HepG2 (cell line): ENCODE results near the gene SPATA25. TPM values are rescaled to one million over a fixed set of nuclear protein-coding genes. Genes with fewer than 3 reads are reported as not detected.
A peak's percentile ranks its signal among the peaks of the same experiment; 100 is the strongest.

Experiments
- ARNTL ChIP-seq: sonication (generic); formaldehyde crosslinking; IDR thresholded peaks from 2 replicates; pipeline ENCODE4 v1.4.0; 2020; ENCODE audit warnings: mild to moderate bottlenecking, missing genetic modification reagents
- BCL3 ChIP-seq: sonication (generic); formaldehyde crosslinking; IDR thresholded peaks from 2 replicates; pipeline ENCODE4 v1.5.1; 2020; ENCODE audit warnings: mild to moderate bottlenecking, missing genetic modification reagents, moderate library complexity
- E2F2 ChIP-seq: sonication (generic); formaldehyde crosslinking; IDR thresholded peaks from 2 replicates; pipeline ENCODE4 v1.4.0; 2020; ENCODE audit warnings: missing genetic modification reagents, borderline replicate concordance
- FOXC1 ChIP-seq: sonication (generic); formaldehyde crosslinking; IDR thresholded peaks from 2 replicates; pipeline ENCODE4 v1.8.0; 2022; ENCODE audit warnings: mild to moderate bottlenecking, missing genetic modification reagents, borderline replicate concordance
- MTA1 ChIP-seq: sonication (generic); formaldehyde crosslinking; IDR thresholded peaks from 2 replicates; pipeline ENCODE4 v1.4.0; 2020; ENCODE audit warnings: missing genetic modification reagents, mild to moderate bottlenecking, borderline replicate concordance
- SMAD1 ChIP-seq: sonication (generic); formaldehyde crosslinking; IDR thresholded peaks from 2 replicates; pipeline ENCODE4 v1.4.0; 2020; ENCODE audit warnings: missing genetic modification reagents, low read depth, mild to moderate bottlenecking, borderline replicate concordance
- TFE3 ChIP-seq: IDR thresholded peaks from 2 replicates; pipeline ENCODE4 v1.6.1; 2016
- U2AF1 ChIP-seq: fragments of 200-400 bp; formaldehyde crosslinking; optimal IDR thresholded peaks from 2 replicates; pipeline ENCODE3; 2017; ENCODE audit warnings: mild to moderate bottlenecking, low read depth, low read length
- XBP1 ChIP-seq: sonication (generic); formaldehyde crosslinking; IDR thresholded peaks from 2 replicates; pipeline ENCODE4 v1.5.0; 2020; ENCODE audit warnings: missing genetic modification reagents
- YY1 ChIP-seq: IDR thresholded peaks from 2 replicates; pipeline ENCODE4 v1.6.1; 2011; ENCODE audit warnings: low read length, low read depth, moderate library complexity, mild to moderate bottlenecking; ENCODE audit not compliant: insufficient read depth, insufficient replicate concordance
- ZBTB21 ChIP-seq: sonication (generic); formaldehyde crosslinking; IDR thresholded peaks from 2 replicates; pipeline ENCODE4 v1.4.0; 2020; ENCODE audit warnings: missing genetic modification reagents
- ZNF512 ChIP-seq: sonication (generic); formaldehyde crosslinking; IDR thresholded peaks from 2 replicates; pipeline ENCODE4 v1.4.0; 2020; ENCODE audit warnings: mild to moderate bottlenecking, missing genetic modification reagents
- ZNF607 ChIP-seq: sonication (generic); formaldehyde crosslinking; IDR thresholded peaks from 2 replicates; pipeline ENCODE4 v1.5.1; 2020; ENCODE audit warnings: missing genetic modification reagents, mild to moderate bottlenecking, borderline replicate concordance
- ZNF609 ChIP-seq: sonication (generic); formaldehyde crosslinking; IDR thresholded peaks from 2 replicates; pipeline ENCODE4 v1.4.0; 2020; ENCODE audit warnings: mild to moderate bottlenecking, missing genetic modification reagents, borderline replicate concordance
- ZNF749 ChIP-seq: sonication (generic); formaldehyde crosslinking; IDR thresholded peaks from 2 replicates; pipeline ENCODE4 v1.8.0; 2022; ENCODE audit warnings: mild to moderate bottlenecking, missing genetic modification reagents, moderate library complexity, borderline replicate concordance
- ZNF768 ChIP-seq: sonication (generic); formaldehyde crosslinking; IDR thresholded peaks from 2 replicates; pipeline ENCODE4 v1.4.0; 2020; ENCODE audit warnings: missing genetic modification reagents
- polyA plus RNA-seq, 8 experiments: library from polyadenylated mRNA; depleted of rRNA in 3 of 8; stranded (reverse) in 7 of 8; unstranded in 1 of 8; fragments of >200 nt; fragmentation: Illumina TruSeq in 4 of 8; extraction: Trizol in 4 of 8; gene quantifications; 2 replicates each; pipeline versions ENCODE4 v1.2.1 to v1.2.3, GENCODE V29; 2011 to 2016; ENCODE audit warnings: low read depth in 4 of 8, missing spikeins in 1 of 8, mixed read lengths in 1 of 8; ENCODE audit not compliant: insufficient read depth in 1 of 8
- total RNA-seq, 5 experiments: library from RNA; depleted of rRNA; stranded (reverse); fragments of >200 nt; fragmentation: Illumina TruSeq; extraction: Trizol; gene quantifications; 2 replicates each; pipeline ENCODE4 v1.2.3, GENCODE V29; 2016; ENCODE audit warnings: low read depth in 1 of 5

The SPATA25 gene
- total and polyA plus RNA-seq, 2 of the 13 experiments (the other 11 are each of a cell fraction or from before 2014, with no cell fraction given): 4.8 to 7.6 TPM

GRCh38 chr20:45890077-45890984 lies 2.9 kb upstream of the SPATA25 start (continued):
- TF ChIP-seq ZNF512 (CRISPR knock-in tag) (no peak; the same call in 1 of the 2 replicates), ZBTB21 (peak; percentile 39; the same call in 1 of the 2 replicates), E2F2 (CRISPR knock-in tag) (no peak), SMAD1 (CRISPR knock-in tag) (no peak), MTA1 (CRISPR knock-in tag) (no peak), ZNF609 (CRISPR knock-in tag) (no peak), ZNF768 (CRISPR knock-in tag) (peak; percentile 77; the same call in 1 of the 2 replicates), BCL3 (CRISPR knock-in tag) (peak; percentile 90), U2AF1 (peak; percentile 6), ZNF749 (CRISPR knock-in tag) (peak; percentile 90), TFE3 (CRISPR knock-in tag) (peak; percentile 77), YY1 (peak; percentile 80), ZNF607 (CRISPR knock-in tag) (peak; percentile 93), XBP1 (no peak), FOXC1 (CRISPR knock-in tag) (0 out of 2 replicates have a peak, but pooled peaks have one; percentile 20), ARNTL (no peak)
